HepG2 (cell line): Measurements from ENCODE around the gene SLC35D2. TPM values are rescaled to one million over a fixed set of nuclear protein-coding genes. Genes with fewer than 3 reads are reported as not detected.

Source experiments
- ATAC-seq: fragments of 200-7000 bp; cut with Tn5 transposase; 3 replicates; pipeline ENCODE4 v1.9.1; 2020; ENCODE audit warnings: mild to moderate bottlenecking, moderate library complexity
- BruUV-seq: library from RNA; stranded (reverse); fragments of 400-500 nt; replicated peaks from 2 replicates; lab custom pipeline; 2021; lab: Mats Ljungman, UMichigan
- CTCF ChIA-PET: fragments of 300-600 bp; formaldehyde crosslinking; extraction: SDS; loops from one replicate; lab custom pipeline; 2021; ENCODE audit warnings: low total read pairs, inconsistent platforms, low intra/inter-chr PET ratio; lab: Yijun Ruan, JAX
- POLR2A ChIA-PET: fragments of 350-600 bp; sonication (Branson Sonifier 250); formaldehyde crosslinking; loops from one replicate; lab custom pipeline; 2020; ENCODE audit warnings: antibody characterized with exemption, inconsistent platforms; lab: Yijun Ruan, JAX
- DNase-seq: peaks from one replicate; pipeline ENCODE4 v3.0.0-alpha.2; 2015; ENCODE audit warnings: low spot score
- FAIRE-seq: peaks from 3 replicates; lab custom pipeline; 2011; peaks lifted over from hg19 to GRCh38; lab: Jason Lieb, UNC
- H2AFZ ChIP-seq: one replicate; pipeline ENCODE4 v1.6.1; 2011; ENCODE audit warnings: low read length, inconsistent platforms
- H3K27ac ChIP-seq: fragments of 300-600 bp; 3 replicates; pipeline ENCODE4 v1.8.0; 2011; ENCODE audit warnings: mixed run types, mild to moderate bottlenecking, mixed read lengths, low read length, inconsistent platforms; ENCODE audit not compliant: insufficient read depth; ENCODE audit errors: extremely low read length
- H3K27me3 ChIP-seq, 2 experiments: fragments of 200-600 bp in 1 of 2; 2 replicates in 1 of 2; 3 replicates in 1 of 2; pipeline versions ENCODE4 v1.6.0 to v1.8.0; 2011; ENCODE audit warnings: low read length in 2 of 2, mild to moderate bottlenecking in 2 of 2, moderate library complexity in 2 of 2, inconsistent platforms in 1 of 2; ENCODE audit not compliant: insufficient read depth in 2 of 2, control insufficient read depth in 1 of 2
- H3K36me3 ChIP-seq, 2 experiments: fragments of 200-600 bp in 1 of 2; replicated peaks in 1 of 2; 2 replicates in 1 of 2; 3 replicates in 1 of 2; pipeline versions ENCODE4 v1.5.1 to v1.8.0; 2011; ENCODE audit warnings: low read length in 2 of 2, inconsistent platforms in 1 of 2; ENCODE audit not compliant: insufficient read depth in 2 of 2, control insufficient read depth in 1 of 2
- H3K4me1 ChIP-seq: 2 replicates; pipeline ENCODE4 v1.5.1; 2012; ENCODE audit warnings: low read length, inconsistent platforms; ENCODE audit not compliant: insufficient read depth
- H3K4me2 ChIP-seq: 2 replicates; pipeline ENCODE4 v1.6.0; 2011; ENCODE audit warnings: low read depth, low read length, inconsistent platforms
- H3K4me3 ChIP-seq, 3 experiments: fragments of 200-600 bp in 1 of 3; sonication (generic), shearing (Covaris generic) in 1 of 3; replicated peaks in 1 of 3; 2 replicates each; pipeline ENCODE4 v1.5.1; 2011 to 2016; ENCODE audit warnings: low read length in 3 of 3, inconsistent platforms in 2 of 3, low read depth in 2 of 3, mild to moderate bottlenecking in 2 of 3, control low read depth in 1 of 3, mixed read lengths in 1 of 3; ENCODE audit not compliant: insufficient read depth in 1 of 3
- H3K79me2 ChIP-seq: one replicate; pipeline ENCODE4 v1.6.1; 2011; ENCODE audit warnings: low read length, inconsistent platforms; ENCODE audit not compliant: insufficient read depth
- H3K9ac ChIP-seq: 2 replicates; pipeline ENCODE4 v1.6.0; 2011; ENCODE audit warnings: mild to moderate bottlenecking, low read depth, low read length, inconsistent platforms; ENCODE audit not compliant: insufficient read depth
- H3K9me3 ChIP-seq: 2 replicates; pipeline ENCODE4 v1.5.1; 2012; ENCODE audit warnings: mild to moderate bottlenecking, low read length
- H4K20me1 ChIP-seq: 2 replicates; pipeline ENCODE4 v1.6.0; 2011; ENCODE audit warnings: inconsistent platforms, mild to moderate bottlenecking, low read length, moderate library complexity; ENCODE audit not compliant: insufficient read depth
- ARID2 ChIP-seq: sonication (generic); formaldehyde crosslinking; IDR thresholded peaks from 2 replicates; pipeline ENCODE4 v1.8.1; 2022; ENCODE audit warnings: mild to moderate bottlenecking, missing genetic modification reagents, borderline replicate concordance
- ATM ChIP-seq: fragments of 450-650 bp; IDR thresholded peaks from 2 replicates; pipeline ENCODE4 v1.7.1; 2017; ENCODE audit warnings: mild to moderate bottlenecking, borderline replicate concordance
- GTF2F1 ChIP-seq: fragments of 150-350 bp; IDR thresholded peaks from 2 replicates; pipeline ENCODE4 v1.6.1; 2014; ENCODE audit warnings: low read length
- KDM4B ChIP-seq: sonication (generic); formaldehyde crosslinking; IDR thresholded peaks from 2 replicates; pipeline ENCODE4 v1.4.0; 2020; ENCODE audit warnings: missing genetic modification reagents
- MIER2 ChIP-seq: IDR thresholded peaks from 2 replicates; pipeline ENCODE4 v1.6.1; 2016; ENCODE audit warnings: missing biosample characterization, missing genetic modification reagents
- PRDM4 ChIP-seq: sonication (generic); formaldehyde crosslinking; IDR thresholded peaks from 2 replicates; pipeline ENCODE4 v1.9.0; 2021; ENCODE audit warnings: missing genetic modification reagents, borderline replicate concordance
- RBAK ChIP-seq: sonication (generic); formaldehyde crosslinking; IDR thresholded peaks from 2 replicates; pipeline ENCODE4 v1.5.1; 2020; ENCODE audit warnings: mild to moderate bottlenecking, missing genetic modification reagents
- SAP130 ChIP-seq: IDR thresholded peaks from 2 replicates; pipeline ENCODE4 v1.6.1; 2016; ENCODE audit warnings: low read depth
- TERF1 ChIP-seq: sonication (generic); formaldehyde crosslinking; IDR thresholded peaks from 2 replicates; pipeline ENCODE4 v1.8.0; 2022; ENCODE audit warnings: mild to moderate bottlenecking, missing genetic modification reagents, moderate library complexity
- WIZ ChIP-seq: sonication (generic); formaldehyde crosslinking; IDR thresholded peaks from 2 replicates; pipeline ENCODE4 v1.5.1; 2020; ENCODE audit warnings: mild to moderate bottlenecking, missing genetic modification reagents
- ZNF235 ChIP-seq: sonication (generic); formaldehyde crosslinking; IDR thresholded peaks from 2 replicates; pipeline ENCODE4 v1.8.1; 2023; ENCODE audit warnings: mild to moderate bottlenecking, missing genetic modification reagents, borderline replicate concordance
- ZNF256 ChIP-seq: sonication (generic); formaldehyde crosslinking; conservative IDR thresholded peaks from 2 replicates; pipeline ENCODE4 v1.4.0; 2020; ENCODE audit warnings: missing genetic modification reagents
- ZNF335 ChIP-seq: sonication (generic); formaldehyde crosslinking; IDR thresholded peaks from 2 replicates; pipeline ENCODE4 v1.4.0; 2020; ENCODE audit warnings: missing genetic modification reagents
- ZNF44 ChIP-seq: sonication (generic); formaldehyde crosslinking; IDR thresholded peaks from 2 replicates; pipeline ENCODE4 v1.5.1; 2020; ENCODE audit warnings: mild to moderate bottlenecking, missing genetic modification reagents
- ZSCAN31 ChIP-seq: sonication (generic); formaldehyde crosslinking; IDR thresholded peaks from 2 replicates; pipeline ENCODE4 v1.5.0; 2020; ENCODE audit warnings: low read depth, mild to moderate bottlenecking, missing genetic modification reagents
- WGBS: methylation state at CpG from one replicate; pipeline ENCODE4 v1.1.6; 2017; ENCODE audit warnings: low lambda C conversion rate; 5-methylcytosine and 5-hydroxymethylcytosine counted together
- in situ Hi-C: cut with HindIII; loops from 2 replicates; pipeline ENCODE4 v1.10.0; 2017; ENCODE audit warnings: low pct_unique_long_range_greater_than_20kb; ENCODE audit not compliant: extremely low pct_ligation_motif_present
- intact Hi-C: fragments of 100-400 bp; cut with micrococcal nuclease; formaldehyde crosslinking; loops from one replicate; pipeline ENCODE4 v1.10.0; 2022; ENCODE audit not compliant: unreplicated experiment
- polyA plus RNA-seq, 8 experiments: library from polyadenylated mRNA; depleted of rRNA in 3 of 8; stranded (reverse) in 7 of 8; unstranded in 1 of 8; fragments of >200 nt; fragmentation: Illumina TruSeq in 4 of 8; extraction: Trizol in 4 of 8; gene quantifications; 2 replicates each; pipeline versions ENCODE4 v1.2.1 to v1.2.3, GENCODE V29; 2011 to 2016; ENCODE audit warnings: low read depth in 4 of 8, missing spikeins in 1 of 8, mixed read lengths in 1 of 8; ENCODE audit not compliant: insufficient read depth in 1 of 8
- total RNA-seq, 5 experiments: library from RNA; depleted of rRNA; stranded (reverse); fragments of >200 nt; fragmentation: Illumina TruSeq; extraction: Trizol; gene quantifications; 2 replicates each; pipeline ENCODE4 v1.2.3, GENCODE V29; 2016; ENCODE audit warnings: low read depth in 1 of 5

The SLC35D2 gene
- total and polyA plus RNA-seq, 2 of the 13 experiments (the other 11 are each of a cell fraction or from before 2014, with no cell fraction given) = 96.2 to 103 TPM

GRCh38 chr9:96430377-96430776, 46.9 kb upstream of the SLC35D2 start:
- no peak for ATAC-seq
- ChIA-PET POLR2A (no interaction called here), CTCF (no interaction called here)
- no peak for FAIRE-seq
- no peak overlapping the region for H2AFZ ChIP-seq
- no peaks in the 10 kb centered on the region for H3K9me3 ChIP-seq
- WGBS = 93% methylated on average over 2 of the region's 2 CpGs
- no peak overlapping the region for H3K27ac ChIP-seq
- H3K36me3 ChIP-seq = no peaks in the 10 kb centered on the region
- DNase-seq = no peak
- H3K4me1 ChIP-seq = peaks cover 35% of the 10 kb centered on the region
- no peak overlapping the region for H3K4me2 ChIP-seq
- intact Hi-C loops (no loop called here), in situ Hi-C loops (no loop called here)
- no peak overlapping the region for H3K9ac ChIP-seq
- no peaks in the 10 kb centered on the region for H3K27me3 ChIP-seq
- H4K20me1 ChIP-seq = no peaks in the 10 kb centered on the region
- no TSS peak for BruUV-seq
- no peak for TF ChIP-seq ARID2 (CRISPR knock-in tag)
- no peak for TF ChIP-seq ZNF256
- no peak for TF ChIP-seq ZNF335 (CRISPR knock-in tag)
- TF ChIP-seq ATM = no peak
- TF ChIP-seq RBAK (CRISPR knock-in tag) = no peak
- TF ChIP-seq TERF1 (CRISPR knock-in tag) = no peak
- no peak for TF ChIP-seq KDM4B (CRISPR knock-in tag)
- TF ChIP-seq GTF2F1 = no peak
- TF ChIP-seq MIER2 (CRISPR knock-in tag) = no peak
- no peak overlapping the region for H3K4me3 ChIP-seq
- H3K79me2 ChIP-seq = no peaks in the 10 kb centered on the region

- no peak overlapping the region for H3K9ac ChIP-seq
- no peak overlapping the region for H3K27ac ChIP-seq
- in situ Hi-C loops (no loop called here), intact Hi-C loops (no loop called here)
- no peak for DNase-seq
- ChIA-PET POLR2A (no interaction called here), CTCF (no interaction called here)
- no peak for FAIRE-seq
- H3K4me1 ChIP-seq = peaks cover 31% of the 10 kb centered on the region
- no peaks in the 10 kb centered on the region for H3K79me2 ChIP-seq
- 0 out of 2 replicates have a peak overlapping the region, but pooled peaks have one; percentile 1 for H3K4me2 ChIP-seq
- H3K27me3 ChIP-seq = no peaks in the 10 kb centered on the region
- no peaks in the 10 kb centered on the region for H4K20me1 ChIP-seq
- H3K4me3 ChIP-seq = no peak overlapping the region
- ATAC-seq = peak; percentile 48; the same call in 2 of the 3 replicates
- no peaks in the 10 kb centered on the region for H3K9me3 ChIP-seq
- no TSS peak for BruUV-seq
- H3K36me3 ChIP-seq = no peaks in the 10 kb centered on the region
- no peak overlapping the region for H2AFZ ChIP-seq
- TF ChIP-seq ZSCAN31 = no peak
- TF ChIP-seq ZNF44 (CRISPR knock-in tag) = no peak
- TF ChIP-seq WIZ (CRISPR knock-in tag) = no peak
- no peak for TF ChIP-seq PRDM4 (CRISPR knock-in tag)
- TF ChIP-seq SAP130 = peak; percentile 60
- no peak for TF ChIP-seq ZNF235 (CRISPR knock-in tag)
Measured at GRCh38 chr9:96429732-96430131, 46.2 kb upstream of the SLC35D2 start.
